ENCODE results near the gene MUC20.
"Not testable (repeated sequence)": the region's sequence is repeated elsewhere in the genome, so short reads cannot be mapped to it uniquely, and the experiment has no call there.

MUC20 gene

DNA sequence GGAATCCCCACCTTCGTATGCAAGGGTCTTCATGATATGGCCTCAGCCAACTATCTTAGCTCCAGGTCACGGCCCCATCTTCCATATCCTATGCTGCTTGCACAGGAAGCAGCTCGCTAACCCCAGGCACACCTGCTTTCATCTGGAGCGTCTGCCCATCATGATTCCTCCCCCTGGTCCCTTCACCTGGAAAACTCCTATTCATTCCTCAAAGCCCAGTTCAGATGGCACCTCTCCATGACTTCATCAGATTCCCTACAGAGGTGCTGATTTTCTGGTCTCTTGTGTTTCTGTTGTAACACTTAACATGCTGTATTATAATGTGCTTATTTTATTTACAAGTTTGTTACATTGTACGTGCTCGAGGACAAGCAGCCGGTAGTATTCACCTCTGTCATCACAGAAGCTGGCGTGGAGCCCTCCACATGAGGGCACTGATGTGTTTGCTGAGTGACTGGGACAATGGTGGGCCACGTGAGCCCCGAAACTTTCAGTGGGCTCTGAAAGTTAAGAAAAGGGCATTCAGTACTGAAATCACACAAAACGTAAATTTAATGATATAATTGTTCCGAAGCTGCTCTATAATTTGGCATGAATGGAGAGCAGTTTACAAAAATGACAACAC, 16.2 kb downstream of the MUC20 start:
- no peak for DNase-seq (ENCODE audit: low spot score)
- in situ Hi-C loops (cut with MboI; ENCODE audit: low pct_unique_long_range_greater_than_20kb, low sequenced_read_pairs, unreplicated experiment), result no loop called here
- TF ChIP-seq, protein P1, sequence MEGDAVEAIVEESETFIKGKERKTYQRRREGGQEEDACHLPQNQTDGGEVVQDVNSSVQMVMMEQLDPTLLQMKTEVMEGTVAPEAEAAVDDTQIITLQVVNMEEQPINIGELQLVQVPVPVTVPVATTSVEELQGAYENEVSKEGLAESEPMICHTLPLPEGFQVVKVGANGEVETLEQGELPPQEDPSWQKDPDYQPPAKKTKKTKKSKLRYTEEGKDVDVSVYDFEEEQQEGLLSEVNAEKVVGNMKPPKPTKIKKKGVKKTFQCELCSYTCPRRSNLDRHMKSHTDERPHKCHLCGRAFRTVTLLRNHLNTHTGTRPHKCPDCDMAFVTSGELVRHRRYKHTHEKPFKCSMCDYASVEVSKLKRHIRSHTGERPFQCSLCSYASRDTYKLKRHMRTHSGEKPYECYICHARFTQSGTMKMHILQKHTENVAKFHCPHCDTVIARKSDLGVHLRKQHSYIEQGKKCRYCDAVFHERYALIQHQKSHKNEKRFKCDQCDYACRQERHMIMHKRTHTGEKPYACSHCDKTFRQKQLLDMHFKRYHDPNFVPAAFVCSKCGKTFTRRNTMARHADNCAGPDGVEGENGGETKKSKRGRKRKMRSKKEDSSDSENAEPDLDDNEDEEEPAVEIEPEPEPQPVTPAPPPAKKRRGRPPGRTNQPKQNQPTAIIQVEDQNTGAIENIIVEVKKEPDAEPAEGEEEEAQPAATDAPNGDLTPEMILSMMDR (IDR thresholded peaks at IDR 0.05; ENCODE audit: extremely low read depth, insufficient read depth, missing control alignments), result no peak

DNA sequence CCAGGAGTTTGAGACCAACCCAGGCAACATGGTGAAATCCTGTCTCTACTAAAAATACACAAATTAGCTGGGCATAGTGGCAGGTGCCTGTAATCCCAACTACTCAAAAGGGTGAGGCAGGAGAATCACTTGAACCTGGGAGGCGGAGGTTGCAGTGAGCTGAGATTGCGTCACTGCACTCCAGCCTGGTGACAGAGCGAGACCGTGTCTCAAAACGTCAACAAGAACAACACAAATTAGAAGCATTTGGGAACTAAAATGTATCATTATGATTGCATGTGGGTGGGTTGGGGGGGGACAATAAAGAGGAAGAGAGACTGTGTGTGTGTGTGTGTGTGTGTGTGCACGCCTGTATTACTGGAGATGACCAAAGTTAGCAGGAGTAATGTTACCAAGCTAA, 17.0 kb downstream of the MUC20 start:
- DNase-seq (ENCODE audit: low spot score); in situ Hi-C loops (cut with MboI; ENCODE audit: low pct_unique_long_range_greater_than_20kb, low sequenced_read_pairs, unreplicated experiment): not testable (repeated sequence)

DNA sequence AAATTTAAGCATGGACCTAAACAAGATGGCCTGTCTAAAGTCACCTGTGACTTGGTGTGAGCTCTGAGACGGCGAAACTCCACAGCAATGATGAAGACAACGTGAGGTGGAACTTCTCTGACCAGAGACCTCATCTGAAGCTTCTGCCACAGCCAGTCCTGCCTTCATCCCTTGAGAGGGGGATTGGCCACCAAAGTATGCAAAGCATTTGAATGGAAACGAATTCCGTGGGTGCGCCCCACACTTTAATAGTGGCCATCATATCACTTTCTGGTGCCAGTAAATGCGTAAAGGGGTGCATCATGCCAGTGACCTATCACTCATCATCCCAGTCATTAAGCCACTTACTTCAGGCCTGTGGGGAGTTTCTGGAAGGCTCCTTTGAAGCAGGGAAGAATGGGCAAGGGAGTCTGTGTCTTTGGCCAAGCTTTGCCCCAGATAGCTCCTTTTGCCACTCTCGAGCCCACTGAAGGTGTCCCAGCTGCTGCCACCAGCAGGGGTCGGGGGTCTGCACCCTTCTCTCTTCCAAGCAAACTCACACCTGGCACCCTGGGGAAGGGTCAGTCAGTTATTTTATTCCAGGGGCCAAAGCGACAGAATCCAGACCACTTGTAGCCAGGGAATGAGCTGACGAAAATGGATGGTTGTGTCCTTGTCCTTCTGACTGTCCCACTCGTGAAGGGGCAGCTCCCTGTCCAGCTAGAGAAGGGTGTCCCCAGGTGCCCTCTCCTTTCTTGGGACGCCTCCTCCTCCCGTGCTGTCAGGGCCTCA, 17.7 kb downstream of the MUC20 start:
- TF ChIP-seq, protein P1 (IDR thresholded peaks at IDR 0.05; ENCODE audit: extremely low read depth, insufficient read depth, missing control alignments), result no peak
- in situ Hi-C loops (cut with MboI; ENCODE audit: low pct_unique_long_range_greater_than_20kb, low sequenced_read_pairs, unreplicated experiment), result no loop called here
- no peak for DNase-seq (ENCODE audit: low spot score)

DNA sequence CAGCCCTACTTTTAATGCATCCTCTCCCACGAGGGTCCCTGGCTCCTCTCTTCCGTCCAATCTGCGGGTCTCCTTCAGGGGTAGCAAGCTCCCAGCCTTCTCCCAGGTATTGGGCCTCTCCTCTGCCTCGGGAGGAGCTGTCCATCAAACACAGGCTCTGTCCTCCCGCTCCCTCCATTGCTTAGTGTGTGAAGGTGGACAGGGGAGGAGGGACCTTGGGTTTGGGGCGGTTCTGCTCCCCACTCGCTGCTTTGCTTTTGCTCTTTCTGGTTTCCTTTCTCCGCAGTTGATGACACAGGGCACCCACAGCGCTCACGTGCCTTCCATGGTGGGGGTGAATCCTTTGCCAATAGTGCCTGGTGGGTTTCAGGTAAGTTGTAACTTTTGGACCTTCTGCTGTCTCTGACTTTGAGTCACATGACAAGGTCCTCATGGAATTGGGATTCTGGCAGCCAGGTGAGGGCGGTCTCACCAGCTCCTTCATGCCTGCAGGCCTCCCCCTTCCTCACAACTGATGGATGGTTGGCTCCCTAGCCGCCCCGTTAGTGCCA, 18.9 kb downstream of the MUC20 start:
- no peak for DNase-seq (ENCODE audit: low spot score)
- in situ Hi-C loops (cut with MboI; ENCODE audit: low pct_unique_long_range_greater_than_20kb, low sequenced_read_pairs, unreplicated experiment), result no loop called here
- TF ChIP-seq, protein P1 (IDR thresholded peaks at IDR 0.05; ENCODE audit: extremely low read depth, insufficient read depth, missing control alignments), result no peak

DNA sequence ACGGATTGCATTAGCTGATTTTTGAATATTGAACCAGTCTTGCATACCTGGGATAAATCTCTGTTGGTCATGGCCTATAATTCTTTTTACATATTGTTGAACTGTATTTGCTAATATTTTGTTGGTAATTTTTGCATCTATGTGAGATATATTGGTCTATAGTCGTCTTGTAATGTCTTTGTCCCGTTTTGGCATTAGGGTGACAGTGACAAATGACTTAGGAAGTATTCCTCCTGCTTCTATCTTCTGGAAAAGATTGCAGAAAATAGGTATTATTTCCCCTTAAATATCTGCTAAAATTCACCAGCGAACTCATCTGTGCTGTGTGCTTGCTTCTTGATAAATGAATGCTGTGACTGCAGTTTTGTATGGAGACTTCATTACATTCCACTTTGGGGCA, 23.7 kb downstream of the MUC20 start:
- DNase-seq (ENCODE audit: low spot score), result no peak
- TF ChIP-seq, protein P1 (IDR thresholded peaks at IDR 0.05; ENCODE audit: extremely low read depth, insufficient read depth, missing control alignments), result no peak
- in situ Hi-C loops (cut with MboI; ENCODE audit: low pct_unique_long_range_greater_than_20kb, low sequenced_read_pairs, unreplicated experiment), result no loop called here

DNA sequence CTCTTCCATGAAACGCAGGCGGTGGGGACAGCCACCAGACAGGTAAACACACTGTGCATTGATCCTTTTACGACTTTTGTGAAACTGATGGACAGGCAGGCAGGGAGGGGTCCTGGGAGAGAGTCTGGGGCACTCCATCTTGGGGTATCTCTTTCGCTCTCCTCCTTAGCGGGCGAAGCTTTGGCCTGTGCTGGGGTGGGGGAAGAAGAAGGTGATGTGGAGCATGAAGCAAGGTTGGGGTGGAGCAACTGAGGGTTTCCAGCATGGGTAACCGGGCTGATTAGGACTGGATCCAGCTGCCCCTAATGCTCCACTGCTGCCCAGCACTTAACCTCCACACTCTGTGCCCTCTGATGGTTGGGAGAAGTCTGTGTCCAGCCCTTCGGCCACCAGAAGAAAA, 25.6 kb downstream of the MUC20 start:
- no peak for DNase-seq (ENCODE audit: low spot score)
- in situ Hi-C loops (cut with MboI; ENCODE audit: low pct_unique_long_range_greater_than_20kb, low sequenced_read_pairs, unreplicated experiment), result no loop called here
- TF ChIP-seq, protein P1 (IDR thresholded peaks at IDR 0.05; ENCODE audit: extremely low read depth, insufficient read depth, missing control alignments), result no peak

DNA sequence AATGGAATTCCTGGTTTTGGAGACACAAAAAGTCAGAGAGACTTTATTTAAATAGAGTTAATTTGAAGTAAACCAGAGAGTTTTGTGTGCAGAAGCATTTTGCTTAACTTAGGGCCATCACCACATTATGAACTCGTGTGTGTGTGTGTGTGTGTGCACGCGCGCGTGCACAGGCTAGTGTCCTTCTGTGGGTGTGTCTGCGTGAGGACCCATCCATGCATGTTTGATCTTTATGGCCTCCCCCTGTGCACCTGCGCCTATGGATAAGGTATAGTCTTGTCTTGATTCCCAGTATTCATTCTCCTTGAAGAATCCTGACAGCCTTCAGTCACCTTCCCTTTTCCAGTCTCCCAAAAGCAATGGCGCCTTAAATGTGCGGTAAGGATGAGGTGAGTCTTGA, 26.0 kb downstream of the MUC20 start:
- no peak for DNase-seq (ENCODE audit: low spot score)
- in situ Hi-C loops (cut with MboI; ENCODE audit: low pct_unique_long_range_greater_than_20kb, low sequenced_read_pairs, unreplicated experiment), result no loop called here
- TF ChIP-seq, protein P1 (IDR thresholded peaks at IDR 0.05; ENCODE audit: extremely low read depth, insufficient read depth, missing control alignments), result no peak

Measured in GM13977 (cell line).